Lung microvascular endothelial cell (primary cell): Measurements from ENCODE around the gene SLMAP. TPM values are rescaled to one million over a fixed set of nuclear protein-coding genes. Genes with fewer than 3 reads are reported as not detected.

ENCODE experiments used
- DNase-seq, 2 donors: peaks; one replicate each; pipeline versions ENCODE4 v3.0.0 to v3.0.0-alpha.2; 2010; ENCODE audit warnings: low read depth in 2 of 2
- total RNA-seq: library from RNA; depleted of rRNA; stranded (reverse); fragments of >200 nt; gene quantifications from 2 replicates; pipeline ENCODE4 v1.2.1, GENCODE V29; 2014

SLMAP gene, protein sequence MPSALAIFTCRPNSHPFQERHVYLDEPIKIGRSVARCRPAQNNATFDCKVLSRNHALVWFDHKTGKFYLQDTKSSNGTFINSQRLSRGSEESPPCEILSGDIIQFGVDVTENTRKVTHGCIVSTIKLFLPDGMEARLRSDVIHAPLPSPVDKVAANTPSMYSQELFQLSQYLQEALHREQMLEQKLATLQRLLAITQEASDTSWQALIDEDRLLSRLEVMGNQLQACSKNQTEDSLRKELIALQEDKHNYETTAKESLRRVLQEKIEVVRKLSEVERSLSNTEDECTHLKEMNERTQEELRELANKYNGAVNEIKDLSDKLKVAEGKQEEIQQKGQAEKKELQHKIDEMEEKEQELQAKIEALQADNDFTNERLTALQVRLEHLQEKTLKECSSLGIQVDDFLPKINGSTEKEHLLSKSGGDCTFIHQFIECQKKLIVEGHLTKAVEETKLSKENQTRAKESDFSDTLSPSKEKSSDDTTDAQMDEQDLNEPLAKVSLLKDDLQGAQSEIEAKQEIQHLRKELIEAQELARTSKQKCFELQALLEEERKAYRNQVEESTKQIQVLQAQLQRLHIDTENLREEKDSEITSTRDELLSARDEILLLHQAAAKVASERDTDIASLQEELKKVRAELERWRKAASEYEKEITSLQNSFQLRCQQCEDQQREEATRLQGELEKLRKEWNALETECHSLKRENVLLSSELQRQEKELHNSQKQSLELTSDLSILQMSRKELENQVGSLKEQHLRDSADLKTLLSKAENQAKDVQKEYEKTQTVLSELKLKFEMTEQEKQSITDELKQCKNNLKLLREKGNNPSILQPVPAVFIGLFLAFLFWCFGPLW
- 22.9 and 27.6 TPM in 2 replicates for total RNA-seq

- DNase-seq = peak; percentile 94 to 96
Measured at GRCh38 chr3:57755741-57756527, at the start of gene SLMAP. SLMAP (plus strand) TSS chr3:57756309; CDS start chr3:57757652, 1,343 bp downstream.

GRCh38 chr3:57706462-57706861, 49.6 kb upstream of the SLMAP start:
- peak in 1 of 2 donors; percentile 77 for DNase-seq

GRCh38 chr3:57709031-57709430, 47.1 kb upstream of the SLMAP start:
- DNase-seq = no peak

DNA sequence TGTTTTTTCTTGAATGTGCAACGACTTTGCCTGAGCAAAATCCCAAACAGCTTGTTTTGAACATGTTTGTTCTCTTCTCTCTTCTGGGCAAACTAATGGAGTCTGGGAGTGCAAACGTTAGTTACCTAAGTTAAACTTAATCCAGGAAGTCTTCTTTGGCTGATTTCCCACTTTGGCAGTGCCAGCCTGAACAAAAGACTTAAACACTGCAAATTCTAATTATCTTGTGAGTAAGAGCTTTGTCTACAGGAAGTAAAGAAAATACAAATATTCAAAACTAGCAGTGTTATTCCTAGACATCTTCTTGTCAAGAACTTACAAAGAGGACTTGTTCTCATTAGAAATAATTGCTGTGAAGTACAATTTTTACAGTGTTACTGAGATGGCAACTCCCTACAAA, 46.5 kb upstream of the SLMAP start:
- DNase-seq = peak in 1 of 2 donors; percentile 43

- DNase-seq = no peak
Measured at GRCh38 chr3:57715686-57716085, 40.4 kb upstream of the SLMAP start.

GRCh38 chr3:57717205-57717868, 38.8 kb upstream of the SLMAP start:
- no peak for DNase-seq

DNA sequence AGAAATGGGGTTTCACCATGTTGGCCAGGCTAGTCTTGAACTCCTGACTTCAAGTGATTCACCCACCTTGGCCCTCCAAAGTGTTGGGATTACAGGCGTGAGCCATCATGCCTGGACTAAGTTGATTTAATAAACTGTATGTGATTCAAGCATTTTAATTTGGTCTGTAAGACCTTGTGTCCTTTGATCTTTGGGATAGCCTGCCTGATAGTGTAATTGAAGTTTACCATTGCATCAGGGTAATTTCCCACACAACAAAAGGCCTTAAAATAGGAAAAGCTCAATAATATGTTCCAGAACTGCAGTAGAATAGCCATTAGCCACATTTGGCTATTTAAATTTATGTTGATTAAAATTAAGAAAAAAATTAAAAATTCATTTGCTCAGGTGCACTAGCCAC, 38.0 kb upstream of the SLMAP start:
- no peak for DNase-seq

GRCh38 chr3:57726397-57726796, 29.7 kb upstream of the SLMAP start:
- DNase-seq = no peak

GRCh38 chr3:57727106-57727505, 29.0 kb upstream of the SLMAP start:
- no peak for DNase-seq

GRCh38 chr3:57729334-57730045, 26.6 kb upstream of the SLMAP start:
- no peak for DNase-seq

DNA sequence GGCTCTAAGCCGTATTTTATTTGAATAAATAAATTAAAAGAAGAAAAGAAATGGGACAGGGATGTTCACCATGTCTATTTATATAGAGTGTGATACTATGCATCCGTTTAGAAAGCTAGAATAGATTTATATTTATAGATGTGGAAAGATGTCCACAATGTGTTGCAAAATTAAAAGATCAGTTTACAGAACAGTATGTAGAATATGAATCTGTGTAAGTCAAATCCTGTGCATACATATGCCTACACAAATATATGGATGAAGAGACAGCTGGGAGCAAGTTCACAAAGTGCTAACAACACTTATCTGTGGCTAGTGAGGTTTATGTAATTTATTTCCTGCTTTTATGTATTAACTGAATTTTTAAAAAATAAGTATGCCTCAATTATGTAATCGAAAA, 25.4 kb upstream of the SLMAP start:
- DNase-seq = no peak

- DNase-seq = no peak
Measured at GRCh38 chr3:57731311-57731710, 24.8 kb upstream of the SLMAP start.

DNA sequence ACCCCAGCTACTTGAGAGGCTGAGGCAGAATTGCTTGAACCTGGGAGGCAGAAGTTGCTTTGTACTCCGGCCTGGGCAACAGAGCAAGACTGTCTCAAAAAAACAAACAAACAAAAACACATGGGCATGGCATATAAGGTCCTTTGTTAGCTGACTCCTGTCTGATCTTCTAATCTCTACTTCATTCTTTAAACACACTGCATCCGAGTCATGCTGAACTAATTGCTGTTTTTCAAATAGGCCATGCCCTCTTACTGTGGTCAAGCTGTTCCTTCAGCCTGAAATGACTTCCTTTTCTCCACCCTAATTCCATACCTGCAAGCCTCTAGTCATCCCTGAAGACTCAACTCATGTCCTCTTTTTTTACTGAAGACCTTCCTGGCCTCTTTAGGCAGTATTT, 22.3 kb upstream of the SLMAP start:
- no peak for DNase-seq

GRCh38 chr3:57735405-57735804, 20.7 kb upstream of the SLMAP start:
- no peak for DNase-seq

- DNase-seq = no peak
Measured at GRCh38 chr3:57737840-57738239, 18.3 kb upstream of the SLMAP start.

- DNase-seq = no peak
Measured at GRCh38 chr3:57738391-57738790, 17.7 kb upstream of the SLMAP start.

- DNase-seq = no peak
Measured at GRCh38 chr3:57740027-57740426, 16.1 kb upstream of the SLMAP start.

GRCh38 chr3:57743496-57743895, 12.6 kb upstream of the SLMAP start:
- DNase-seq = peak in 1 of 2 donors; percentile 18

- no peak for DNase-seq
Measured at GRCh38 chr3:57745101-57745500, 11.0 kb upstream of the SLMAP start.

DNA sequence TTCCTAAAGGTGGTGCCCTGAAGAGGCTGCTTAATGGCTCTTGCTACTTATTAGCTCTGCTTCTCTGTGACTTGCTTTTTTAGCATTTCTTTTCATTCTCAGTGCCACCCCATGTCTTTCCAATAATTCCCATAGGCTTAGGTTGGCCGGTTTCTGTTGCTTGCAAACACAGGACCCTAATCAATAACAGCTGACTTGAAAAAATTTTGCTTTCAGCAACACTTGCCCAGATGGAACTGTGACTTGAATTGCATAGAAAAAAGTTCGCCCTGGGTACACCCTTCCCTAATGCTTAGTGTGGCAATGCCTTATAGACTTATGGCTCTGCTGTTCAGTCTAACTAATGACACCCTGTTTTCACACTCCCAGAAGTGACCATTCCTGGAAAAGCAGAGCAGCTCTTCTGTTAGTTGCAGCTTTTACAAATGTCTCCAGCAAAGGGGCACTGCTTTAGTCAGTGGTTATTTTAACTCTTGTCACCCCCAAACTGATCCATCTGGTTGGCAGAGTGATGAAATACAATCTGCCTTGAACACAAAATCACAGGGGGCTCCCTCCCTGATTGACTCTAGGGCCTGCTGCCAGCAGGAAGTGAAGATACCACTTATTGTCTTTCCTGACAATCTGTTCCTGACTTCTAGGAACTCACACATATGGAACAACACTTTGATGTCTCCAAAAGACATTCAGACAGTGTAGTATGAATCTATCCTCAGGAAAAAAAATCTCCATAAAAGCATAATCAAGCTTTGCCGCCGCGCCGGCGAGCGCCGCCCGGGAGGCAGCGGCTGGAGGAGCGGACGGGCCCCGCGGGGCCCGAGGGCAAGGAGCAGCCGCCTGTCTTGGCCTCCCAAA, 9.7 kb upstream of the SLMAP start:
- DNase-seq = no peak
